Stimulated activated CD8-positive, alpha-beta memory T cell treated with anti-CD3 and anti-CD28 coated beads, Interleukin-4, amount 100 ng/mL, for 24 hours (primary cell): ENCODE results near the gene CCL2.

Source experiments
- DNase-seq: peaks from one replicate; pipeline ENCODE4 v3.0.0-alpha.2; 2020; ENCODE audit warnings: low read depth

Gene CCL2

GRCh38 chr17:34265711-34266110 lies 10.6 kb downstream of the CCL2 start:
- no peak for DNase-seq

GRCh38 chr17:34269969-34270368 lies 14.9 kb downstream of the CCL2 start, which contains the start of gene CCL7:
TSS of gene CCL7 (plus strand) at chr17:34270221. CDS start at chr17:34270291, 70 bp downstream.
- DNase-seq: no peak

GRCh38 chr17:34275881-34276280 lies 20.8 kb downstream of the CCL2 start:
- DNase-seq: no peak

- no peak for DNase-seq
Measured at GRCh38 chr17:34276826-34277225, 21.7 kb downstream of the CCL2 start.

GRCh38 chr17:34283571-34283970 lies 28.5 kb downstream of the CCL2 start:
- DNase-seq: no peak

GRCh38 chr17:34285286-34285792 lies 30.3 kb downstream of the CCL2 start, which contains the start of gene CCL11:
TSS of gene CCL11 (plus strand) at chr17:34285742. CDS start at chr17:34285809, 67 bp downstream.
- no peak for DNase-seq

GRCh38 chr17:34287875-34288274 lies 32.8 kb downstream of the CCL2 start:
- DNase-seq: no peak

GRCh38 chr17:34290586-34290985 lies 35.5 kb downstream of the CCL2 start:
- DNase-seq: no peak

GRCh38 chr17:34291721-34292348 lies 36.8 kb downstream of the CCL2 start:
- no peak for DNase-seq

- DNase-seq: no peak
Measured at GRCh38 chr17:34299027-34299426, 43.9 kb downstream of the CCL2 start.

- DNase-seq: no peak
Measured at GRCh38 chr17:34299956-34300577, 45.0 kb downstream of the CCL2 start.

- DNase-seq: no peak
Measured at GRCh38 chr17:34300652-34301370, 45.7 kb downstream of the CCL2 start.

- DNase-seq: no peak
Measured at GRCh38 chr17:34301986-34302385, 46.9 kb downstream of the CCL2 start.

- DNase-seq: no peak
Measured at GRCh38 chr17:34302636-34303035, 47.6 kb downstream of the CCL2 start.

GRCh38 chr17:34303606-34304005 lies 48.5 kb downstream of the CCL2 start:
- DNase-seq: no peak

- DNase-seq: no peak
Measured at GRCh38 chr17:34305061-34305460, 50.0 kb downstream of the CCL2 start.

GRCh38 chr17:34305606-34306005 lies 50.5 kb downstream of the CCL2 start:
- no peak for DNase-seq

GRCh38 chr17:34306466-34306865 lies 51.4 kb downstream of the CCL2 start:
- no peak for DNase-seq
